OCI-LY1 (cell line): ENCODE measurements around the gene NMB.

Experiments used
- H2AFZ ChIP-seq: fragments of 200-600 bp; sonication (generic), shearing (Covaris generic); 2 replicates; pipeline ENCODE4 v1.6.0; 2014; ENCODE audit warnings: antibody characterized with exemption, mild to moderate bottlenecking, low read length
- H3F3A ChIP-seq: fragments of 200-600 bp; sonication (generic), shearing (Covaris generic); 2 replicates; pipeline ENCODE4 v1.6.0; 2014; ENCODE audit warnings: mild to moderate bottlenecking, antibody characterized with exemption, low read length, moderate library complexity; ENCODE audit not compliant: insufficient read depth
- H3K27ac ChIP-seq: fragments of 200-600 bp; sonication (generic); 2 replicates; pipeline ENCODE4 v1.5.1; 2014; ENCODE audit warnings: low read length, mixed run types, mild to moderate bottlenecking, low read depth; ENCODE audit not compliant: poor library complexity, severe bottlenecking
- H3K27me3 ChIP-seq: fragments of 200-600 bp; sonication (generic); 2 replicates; pipeline ENCODE4 v1.6.0; 2014; ENCODE audit warnings: antibody characterized with exemption, mild to moderate bottlenecking, low read length, moderate library complexity; ENCODE audit not compliant: insufficient read depth
- H3K36me3 ChIP-seq: fragments of 200-600 bp; sonication (generic); 2 replicates; pipeline ENCODE4 v1.6.1; 2014; ENCODE audit warnings: mild to moderate bottlenecking, antibody characterized with exemption, low read length, moderate library complexity, mixed read lengths; ENCODE audit not compliant: insufficient read depth
- H3K4me1 ChIP-seq: fragments of 200-600 bp; sonication (generic); 2 replicates; pipeline ENCODE4 v1.5.1; 2014; ENCODE audit warnings: mild to moderate bottlenecking, low read length, moderate library complexity; ENCODE audit not compliant: insufficient read depth, severe bottlenecking
- H3K4me2 ChIP-seq: fragments of 200-600 bp; sonication (generic), shearing (Covaris generic); 2 replicates; pipeline ENCODE4 v1.6.1; 2014; ENCODE audit warnings: low read length
- H3K4me3 ChIP-seq: fragments of 200-600 bp; sonication (generic); 2 replicates; pipeline ENCODE4 v1.5.1; 2014; ENCODE audit warnings: low read length, low read depth, mild to moderate bottlenecking, mixed read lengths; ENCODE audit not compliant: poor library complexity, severe bottlenecking
- H3K79me2 ChIP-seq: fragments of 200-600 bp; shearing (Covaris generic); 2 replicates; pipeline ENCODE4 v1.6.1; 2016; ENCODE audit warnings: mixed run types, low read length, mixed read lengths; ENCODE audit not compliant: insufficient read depth
- H3K9ac ChIP-seq: fragments of 200-600 bp; sonication (generic), shearing (Covaris generic); 2 replicates; pipeline ENCODE4 v1.6.1; 2014; ENCODE audit warnings: mild to moderate bottlenecking, low read length, mixed read lengths
- H3K9me2 ChIP-seq: fragments of 200-600 bp; sonication (generic), shearing (Covaris generic); 2 replicates; pipeline ENCODE4 v1.6.1; 2014; ENCODE audit warnings: low read depth, mild to moderate bottlenecking, low read length, mixed read lengths
- H3K9me3 ChIP-seq: fragments of 200-600 bp; shearing (Covaris generic); 2 replicates; pipeline ENCODE4 v1.6.1; 2014; ENCODE audit warnings: low read length, mixed read lengths
- H4K20me1 ChIP-seq: fragments of 200-600 bp; sonication (generic), shearing (Covaris generic); 2 replicates; pipeline ENCODE4 v1.6.0; 2016; ENCODE audit warnings: mild to moderate bottlenecking, low read length; ENCODE audit not compliant: insufficient read depth
- CTCF ChIP-seq: fragments of 200-600 bp; sonication (generic), shearing (Covaris generic); IDR thresholded peaks from 2 replicates; pipeline ENCODE4 v1.5.1; 2017; ENCODE audit warnings: mild to moderate bottlenecking, antibody characterized with exemption, low read length, moderate library complexity, mixed read lengths
- EZH2 ChIP-seq: fragments of 200-600 bp; sonication (generic), shearing (Covaris generic); IDR thresholded peaks from 2 replicates; pipeline ENCODE4 v1.8.0; 2017; ENCODE audit warnings: borderline replicate concordance, mixed run types, mild to moderate bottlenecking, antibody characterized with exemption, low read length, moderate library complexity, mixed read lengths

NMB gene

DNA sequence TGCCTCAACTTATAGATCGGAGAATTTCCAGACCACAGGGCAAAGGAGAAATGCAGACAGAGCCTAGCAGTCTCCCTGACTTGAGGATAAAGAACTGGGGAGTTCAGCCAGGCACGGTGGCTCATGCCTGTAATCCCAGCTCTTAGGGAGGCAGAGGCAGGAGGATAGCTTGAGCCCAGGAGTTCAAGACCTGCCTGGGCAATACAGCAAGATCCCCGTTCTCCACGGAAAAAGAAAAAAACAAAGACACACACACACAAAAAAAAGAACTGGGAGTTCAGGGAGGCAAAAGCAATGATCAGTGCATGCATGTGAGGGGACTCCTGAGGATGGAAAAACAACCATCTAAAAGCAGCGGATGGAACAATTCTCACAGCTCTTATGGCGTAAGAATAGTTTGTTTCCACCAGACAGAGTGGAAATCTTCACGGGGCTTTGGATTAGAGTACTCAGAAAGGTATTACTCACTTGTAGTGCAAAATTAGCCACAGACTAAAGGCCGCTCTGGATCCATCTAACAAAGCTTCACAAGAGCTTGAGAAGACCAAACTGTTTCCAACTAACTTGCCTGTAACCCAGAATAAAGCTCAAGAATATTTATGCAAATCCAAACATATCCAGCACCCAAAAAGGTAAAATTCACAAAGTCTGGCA is 41.7 kb upstream of the NMB start:
- Histone ChIP-seq H3K4me1 (peaks cover 28% of the 10 kb centered on the region), H3K9me3 (no peaks in the 10 kb centered on the region), H3K4me2 (peak overlapping the region; percentile 25; the same call in 1 of the 2 replicates), H4K20me1 (no peaks in the 10 kb centered on the region), H3K9me2 (no peaks in the 10 kb centered on the region), H2AFZ (no peak overlapping the region), H3K4me3 (no peak overlapping the region), H3K27ac (peak overlapping the region; percentile 73), H3K9ac (no peak overlapping the region), H3K36me3 (peaks cover 6% of the 10 kb centered on the region; the same call in 1 of the 2 replicates), H3K79me2 (peaks cover 83% of the 10 kb centered on the region), H3F3A (no peaks in the 10 kb centered on the region), H3K27me3 (no peaks in the 10 kb centered on the region)
- TF ChIP-seq EZH2 (no peak), CTCF (no peak)

- Histone ChIP-seq H3F3A (no peaks in the 10 kb centered on the region), H3K36me3 (no peaks in the 10 kb centered on the region), H3K9ac (no peak overlapping the region), H3K27ac (no peak overlapping the region), H3K79me2 (peaks cover 87% of the 10 kb centered on the region), H3K4me1 (peaks cover 18% of the 10 kb centered on the region), H3K27me3 (no peaks in the 10 kb centered on the region), H4K20me1 (no peaks in the 10 kb centered on the region), H3K4me3 (no peak overlapping the region), H3K9me3 (no peaks in the 10 kb centered on the region), H3K9me2 (no peaks in the 10 kb centered on the region), H2AFZ (no peak overlapping the region), H3K4me2 (no peak overlapping the region)
- TF ChIP-seq EZH2 (no peak), CTCF (no peak)
Observed at GRCh38 chr15:84697236-84697990, 39.4 kb upstream of the NMB start.

DNA sequence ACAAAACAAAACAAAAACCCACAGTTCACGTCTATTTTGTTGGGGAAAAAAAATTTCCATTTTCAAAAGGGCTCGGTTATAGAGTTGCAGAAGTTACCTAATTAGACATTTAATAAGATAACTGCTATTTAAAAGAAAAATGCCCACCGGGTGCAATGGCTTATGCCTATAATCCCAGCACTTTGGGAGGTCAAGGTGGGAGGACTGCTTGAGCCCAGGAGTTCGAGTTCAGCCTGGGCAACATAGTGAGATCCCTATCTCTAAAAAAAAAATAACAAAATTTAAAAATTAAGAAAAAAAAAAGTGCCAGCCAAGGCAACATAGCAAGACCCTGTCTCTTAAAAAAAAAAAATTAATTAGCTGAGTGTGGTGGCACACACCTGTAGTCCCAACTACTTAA is 38.8 kb upstream of the NMB start:
- no peak overlapping the region for H3K4me2 ChIP-seq
- H3K4me3 ChIP-seq, result no peak overlapping the region
- no peaks in the 10 kb centered on the region for H3K36me3 ChIP-seq
- H2AFZ ChIP-seq, result no peak overlapping the region
- no peak overlapping the region for H3K27ac ChIP-seq
- H3F3A ChIP-seq, result no peaks in the 10 kb centered on the region
- no peaks in the 10 kb centered on the region for H3K9me3 ChIP-seq
- H3K4me1 ChIP-seq, result peaks cover 18% of the 10 kb centered on the region
- TF ChIP-seq CTCF, result no peak
- TF ChIP-seq EZH2, result no peak
- peaks cover 84% of the 10 kb centered on the region for H3K79me2 ChIP-seq
- H4K20me1 ChIP-seq, result no peaks in the 10 kb centered on the region
- no peak overlapping the region for H3K9ac ChIP-seq
- no peaks in the 10 kb centered on the region for H3K9me2 ChIP-seq
- H3K27me3 ChIP-seq, result no peaks in the 10 kb centered on the region
